HG03460 (cell line): ENCODE measurements around the gene LRP1B.

Experiments
- ATAC-seq: cut with Tn5 transposase; IDR thresholded peaks from one replicate; pipeline ENCODE4 v1.9.1; 2021; ENCODE audit not compliant: unreplicated experiment

The LRP1B gene

DNA sequence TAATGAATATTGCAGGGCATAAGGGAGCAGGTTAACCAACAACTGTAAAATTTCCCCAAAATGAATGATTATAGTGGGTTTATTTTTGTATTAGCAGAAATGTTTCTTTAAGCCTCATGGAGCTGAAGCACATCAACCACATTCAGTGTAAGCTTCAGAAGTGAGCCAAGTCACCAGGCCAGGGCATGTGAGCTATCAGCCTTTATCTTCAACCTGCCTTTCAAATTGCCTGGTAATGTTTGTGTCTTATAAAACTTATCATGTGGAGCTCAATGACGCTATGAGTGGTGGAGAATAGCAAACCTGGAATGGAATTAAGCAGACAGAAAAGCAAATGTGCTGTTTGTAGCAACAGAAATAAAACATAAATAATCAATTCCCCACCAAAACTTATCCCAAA lies 1068.4 kb downstream of the LRP1B start:
- no peak for ATAC-seq

- ATAC-seq = no peak
Observed at GRCh38 chr2:141062031-141062430, 1068.8 kb downstream of the LRP1B start.

DNA sequence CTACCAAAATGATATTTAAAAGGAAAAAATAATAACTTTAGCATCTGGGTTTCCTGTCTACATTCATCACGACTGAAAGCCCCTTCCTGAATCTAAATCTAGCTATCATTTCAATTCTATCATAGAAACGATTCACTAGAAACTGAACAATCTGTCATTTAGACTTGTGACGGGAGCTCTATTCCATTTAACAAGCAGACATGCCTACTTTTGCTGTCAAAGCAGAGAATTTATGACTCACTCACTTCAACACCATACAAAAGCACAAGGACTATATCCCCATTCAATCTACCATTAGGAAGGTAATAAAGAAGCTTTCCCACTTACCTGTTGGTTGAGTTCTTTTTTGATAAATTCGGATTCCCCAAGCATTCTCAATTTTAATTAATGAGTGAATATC lies 1072.3 kb downstream of the LRP1B start:
- ATAC-seq = no peak

GRCh38 chr2:141055531-141055930 lies 1075.3 kb downstream of the LRP1B start:
- ATAC-seq = no peak

DNA sequence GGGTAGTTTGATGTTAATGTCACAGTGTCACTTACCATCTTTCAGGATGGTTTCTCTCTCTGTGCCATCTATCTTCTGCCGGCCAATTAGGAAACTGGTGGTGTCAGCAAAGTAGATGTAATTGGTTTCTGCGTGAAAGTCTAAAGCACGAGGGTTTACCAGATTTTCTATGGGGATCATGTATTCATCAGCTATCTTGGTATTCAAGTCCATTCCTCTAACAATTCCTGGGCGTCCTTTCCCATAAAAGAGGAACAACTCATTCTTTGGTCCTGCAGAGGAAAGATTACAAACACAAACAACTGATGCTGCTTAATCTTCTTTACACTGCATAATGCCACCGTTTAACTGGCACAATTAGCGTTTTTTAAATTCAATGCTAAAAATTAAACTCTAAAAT lies 1081.9 kb downstream of the LRP1B start:
- no peak for ATAC-seq

DNA sequence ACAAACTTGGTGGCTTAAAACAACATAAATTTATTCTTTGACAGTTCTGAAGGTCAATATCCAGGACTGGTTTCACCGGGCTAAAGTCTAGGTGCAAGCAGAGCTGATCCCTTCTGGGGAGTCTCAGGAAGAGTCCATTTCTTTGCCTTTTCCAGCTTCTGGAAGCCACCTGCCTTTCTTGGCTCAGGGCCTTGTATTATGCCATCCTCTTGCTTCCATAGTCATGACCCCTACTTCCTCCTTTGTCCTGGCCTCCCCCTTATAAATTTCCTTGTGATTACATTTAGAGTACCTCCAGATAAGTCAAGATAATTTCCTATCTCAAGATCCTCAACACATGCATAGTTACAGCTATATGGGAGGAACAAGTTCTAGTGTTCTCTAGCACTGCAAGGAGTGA lies 1089.5 kb downstream of the LRP1B start:
- no peak for ATAC-seq

- no peak for ATAC-seq
Observed at GRCh38 chr2:141038341-141038740, 1092.5 kb downstream of the LRP1B start.

DNA sequence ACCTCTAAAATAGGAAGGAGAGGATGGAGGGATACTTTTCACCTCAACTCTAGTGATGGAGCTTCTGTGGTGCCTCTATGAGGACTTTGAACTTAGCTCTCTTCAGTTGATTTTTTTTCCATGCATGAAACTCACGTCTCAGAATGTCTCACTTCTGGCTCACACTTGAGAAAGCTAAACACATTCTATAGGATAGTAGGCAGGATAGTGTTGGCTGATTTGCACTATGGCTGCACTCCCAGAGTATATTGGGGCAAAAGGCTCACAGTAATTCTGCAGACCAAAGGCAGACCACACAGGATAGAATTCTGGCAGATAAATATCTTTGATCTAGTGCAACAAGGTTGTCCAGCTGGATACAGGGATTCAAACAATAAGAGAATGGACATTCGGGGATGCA lies 1093.5 kb downstream of the LRP1B start:
- no peak for ATAC-seq

DNA sequence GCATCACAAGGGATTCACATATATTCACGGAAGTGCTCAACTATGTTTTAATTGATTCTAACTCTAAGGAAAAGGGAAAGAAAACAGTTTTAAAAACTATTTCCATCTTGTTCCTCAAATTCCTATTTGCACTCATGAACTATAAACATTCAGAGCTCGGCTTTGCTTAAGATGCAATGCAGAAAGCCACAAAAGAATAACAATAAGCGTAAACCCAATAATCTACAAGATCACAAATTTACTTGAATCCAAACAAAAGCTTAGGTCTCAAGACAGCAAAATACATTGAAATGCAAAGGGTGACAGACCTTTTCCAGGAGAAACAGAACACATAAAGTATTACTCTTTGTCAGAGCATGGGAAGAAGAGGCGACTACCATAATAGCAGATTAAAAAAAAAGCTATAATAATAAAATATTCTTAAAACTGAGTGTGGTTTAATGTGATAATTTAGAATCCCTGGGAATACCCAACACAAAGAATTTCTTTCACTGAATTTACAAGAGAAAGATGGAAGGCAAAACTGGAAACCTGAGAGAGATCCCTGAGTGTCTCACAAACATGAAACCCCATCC lies 1094.9 kb downstream of the LRP1B start:
- ATAC-seq = no peak

DNA sequence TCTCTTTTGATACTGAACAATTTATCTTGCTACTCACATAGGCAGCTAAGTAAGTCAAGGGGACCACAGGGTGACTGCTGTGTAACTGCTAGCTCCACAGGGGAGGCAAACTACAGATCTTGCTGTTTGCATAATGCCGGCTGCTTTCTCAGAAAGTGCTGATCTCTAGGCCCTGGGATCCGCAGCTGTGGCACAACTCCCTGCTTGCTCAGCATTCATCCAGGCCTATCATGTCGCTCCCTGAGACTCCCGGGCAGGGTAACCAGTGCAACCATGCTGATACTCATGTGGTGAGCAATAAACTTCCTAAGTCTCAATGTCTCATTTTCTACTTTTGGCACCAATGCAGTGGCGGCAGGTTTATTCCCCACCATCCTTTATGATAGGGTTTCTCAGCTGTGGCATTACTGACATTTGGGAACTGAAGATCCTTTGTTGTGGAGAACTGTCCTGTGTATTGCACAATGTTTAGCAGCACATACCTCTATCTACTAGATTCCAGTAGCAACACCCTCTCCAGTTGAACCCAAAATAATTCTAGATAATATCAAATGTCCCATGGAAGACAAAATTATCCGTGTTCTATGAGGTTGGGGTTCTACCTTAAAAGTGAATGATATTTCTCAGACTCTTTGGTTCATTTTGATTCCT lies 1101.3 kb downstream of the LRP1B start:
- no peak for ATAC-seq

DNA sequence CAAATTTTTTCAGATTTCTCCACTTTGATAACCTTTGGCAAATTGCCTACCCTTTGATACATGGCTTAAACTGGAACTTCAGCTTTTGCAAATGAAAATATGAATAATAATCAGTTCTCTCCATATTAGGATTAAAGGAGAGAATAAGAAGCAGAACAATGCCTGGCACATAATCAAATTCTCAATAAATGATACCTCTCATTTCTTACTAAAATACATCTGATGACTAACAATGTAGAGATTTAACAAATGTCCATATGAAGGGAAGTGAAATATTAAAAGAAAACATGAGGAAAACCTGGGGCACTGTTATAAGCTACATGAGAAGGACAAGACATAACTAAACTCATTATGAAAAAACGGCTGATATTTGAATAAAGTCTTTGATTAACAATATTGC lies 1103.6 kb downstream of the LRP1B start:
- no peak for ATAC-seq

DNA sequence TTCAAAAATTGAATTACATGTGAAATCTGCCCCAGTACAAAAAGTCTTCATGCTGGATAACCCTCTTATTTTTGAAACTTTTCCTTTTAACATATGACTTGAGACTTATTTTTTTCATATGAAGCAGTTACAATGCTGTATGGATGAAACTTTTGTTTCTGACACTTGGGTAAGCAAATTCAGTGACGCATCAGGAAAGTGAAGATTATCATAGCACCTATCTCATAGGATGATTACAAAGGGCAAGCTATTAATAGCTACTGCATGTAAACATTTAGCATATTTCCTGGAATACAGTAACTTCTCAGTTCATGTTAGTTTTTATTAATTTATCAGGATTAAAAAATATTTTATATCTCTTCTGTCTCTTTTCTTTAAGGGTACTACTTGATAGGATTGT lies 1109.2 kb downstream of the LRP1B start:
- ATAC-seq = no peak

- no peak for ATAC-seq
Observed at GRCh38 chr2:141021109-141021508, 1109.7 kb downstream of the LRP1B start.

DNA sequence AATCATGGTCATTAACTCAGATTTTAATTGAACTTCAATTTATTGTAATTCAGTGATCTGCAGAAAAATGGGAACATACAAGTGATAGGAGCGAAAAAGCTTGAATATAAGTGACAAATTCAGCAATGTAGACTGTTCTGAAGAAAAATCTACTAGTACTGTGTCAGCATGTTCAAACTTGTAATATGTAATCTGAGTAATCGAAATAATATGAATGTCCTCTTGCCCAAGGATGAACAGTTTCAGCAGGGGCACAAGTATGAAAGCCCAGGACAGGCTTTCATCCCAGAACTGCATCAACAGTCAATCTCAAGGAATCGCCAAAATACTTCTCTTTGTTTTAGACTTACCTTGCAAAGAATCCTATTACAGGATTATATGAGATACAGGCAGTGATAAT lies 1110.5 kb downstream of the LRP1B start:
- no peak for ATAC-seq

DNA sequence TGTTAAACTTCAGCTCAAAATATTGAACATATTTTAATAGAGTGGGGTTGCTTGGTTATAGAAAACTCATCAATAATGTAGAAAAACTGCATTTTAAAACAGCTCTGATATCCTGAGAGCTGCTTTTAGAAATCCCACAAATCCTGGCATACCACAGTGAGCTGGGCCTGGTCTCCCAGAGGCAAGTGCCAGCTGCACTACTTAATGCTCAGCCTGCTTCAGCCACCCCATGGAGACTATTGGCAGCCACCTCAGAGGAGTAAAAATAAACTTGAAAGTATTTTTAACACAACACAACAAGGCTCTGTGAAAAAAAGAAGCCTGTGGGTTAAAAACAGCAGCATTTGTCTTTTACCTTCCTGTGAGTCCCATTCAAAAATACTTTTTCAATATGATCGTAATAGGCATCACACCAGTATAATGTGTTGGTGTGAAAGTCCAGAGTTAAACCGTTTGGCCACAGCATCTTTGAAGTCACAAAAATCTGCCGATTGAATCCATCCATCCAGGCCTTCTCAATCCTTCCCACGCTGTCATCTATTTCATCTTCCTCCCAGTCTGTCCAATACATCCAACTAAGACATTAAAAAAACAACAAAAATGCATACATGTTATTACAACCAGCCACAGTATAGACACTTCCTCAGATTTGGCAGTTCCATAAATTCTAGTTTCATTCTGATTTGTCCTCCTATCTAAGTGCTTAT lies 1115.3 kb downstream of the LRP1B start:
- no peak for ATAC-seq

DNA sequence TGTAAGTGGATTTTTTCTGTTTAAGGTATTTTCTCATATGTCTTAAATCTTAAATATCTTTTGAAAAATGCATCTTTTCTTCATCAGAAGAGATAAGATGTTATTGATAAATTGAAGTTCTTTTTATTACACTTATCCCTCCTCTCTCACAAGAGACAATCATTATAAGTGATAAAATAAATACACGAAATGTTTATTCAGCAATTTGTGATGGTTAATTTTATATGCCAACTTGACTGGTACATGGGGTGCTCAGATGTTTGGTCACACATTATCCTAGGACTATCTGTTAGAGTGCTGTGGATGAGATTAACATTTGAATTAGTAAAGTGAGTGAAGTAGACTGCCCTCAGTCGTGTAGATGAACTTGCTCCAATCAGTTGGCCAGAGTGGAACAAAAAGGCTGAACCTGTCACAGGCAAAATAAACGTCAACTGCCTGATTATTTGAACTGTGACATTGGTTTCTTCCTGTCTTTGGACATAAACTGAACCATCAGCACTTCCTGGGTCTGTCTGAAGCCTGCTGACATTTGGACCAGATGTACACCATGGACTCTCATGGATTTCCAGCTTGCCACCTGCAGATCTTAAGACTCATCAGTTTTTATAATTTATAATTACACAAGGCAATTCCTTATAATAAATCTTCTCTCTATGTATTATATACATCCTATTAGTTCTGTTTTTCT lies 1126.7 kb downstream of the LRP1B start:
- ATAC-seq = no peak

DNA sequence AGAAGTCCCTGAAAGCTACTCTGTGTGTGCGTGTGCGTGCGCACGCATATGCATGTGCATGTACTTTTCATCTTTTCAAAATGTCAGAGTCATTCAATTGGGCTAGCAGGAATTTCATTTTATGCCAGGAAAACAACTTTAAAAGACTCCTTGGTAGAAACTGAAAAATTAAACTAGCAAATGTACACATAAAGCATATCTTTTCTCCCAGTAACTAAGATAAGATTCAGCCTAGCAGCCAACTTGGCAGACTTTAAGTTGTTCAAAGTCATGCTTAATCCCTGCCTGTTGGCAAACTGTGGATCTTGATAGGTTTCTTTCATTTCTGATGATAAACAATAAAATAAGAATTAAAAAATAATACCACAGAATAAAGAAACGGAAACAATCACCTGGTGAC lies 1129.1 kb downstream of the LRP1B start:
- ATAC-seq = no peak

DNA sequence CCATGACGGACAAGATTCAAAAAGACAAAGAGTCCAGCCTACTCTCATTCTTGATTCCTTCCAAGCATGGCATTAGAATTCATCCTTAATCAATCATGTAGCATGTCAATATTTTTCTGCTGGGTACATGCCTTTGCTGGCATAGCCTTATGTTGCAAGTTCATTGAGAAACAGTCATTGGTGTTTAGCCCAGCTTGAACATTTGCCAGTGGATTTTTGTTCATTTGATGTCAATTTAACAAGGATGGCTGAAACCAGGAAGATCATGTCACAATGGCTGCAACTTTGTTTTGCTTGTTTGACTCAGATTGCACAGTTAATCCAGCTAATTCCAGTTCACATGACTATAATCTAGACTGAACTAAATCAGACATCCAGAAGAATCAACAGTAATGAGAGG lies 1132.2 kb downstream of the LRP1B start:
- ATAC-seq = no peak

DNA sequence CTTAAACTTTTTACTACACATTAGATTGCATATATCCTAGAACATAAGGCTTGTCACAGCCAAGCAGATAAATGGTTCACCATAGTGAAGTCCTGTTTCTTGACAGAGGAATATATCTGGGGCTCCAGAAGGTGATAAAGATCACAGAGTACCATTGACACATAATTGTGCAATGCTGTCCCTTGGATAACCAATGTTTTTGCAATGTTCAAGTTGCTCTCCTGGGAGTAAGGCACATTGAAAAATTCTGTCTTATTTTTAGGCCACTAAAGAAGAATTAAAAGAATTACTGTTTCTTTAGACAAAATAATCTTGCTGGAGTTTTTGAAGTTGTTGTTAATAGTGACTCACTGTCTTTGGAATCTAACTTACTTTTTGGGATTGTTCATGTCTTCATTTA lies 1132.8 kb downstream of the LRP1B start:
- no peak for ATAC-seq

GRCh38 chr2:140994856-140995255 lies 1136.0 kb downstream of the LRP1B start:
- no peak for ATAC-seq

DNA sequence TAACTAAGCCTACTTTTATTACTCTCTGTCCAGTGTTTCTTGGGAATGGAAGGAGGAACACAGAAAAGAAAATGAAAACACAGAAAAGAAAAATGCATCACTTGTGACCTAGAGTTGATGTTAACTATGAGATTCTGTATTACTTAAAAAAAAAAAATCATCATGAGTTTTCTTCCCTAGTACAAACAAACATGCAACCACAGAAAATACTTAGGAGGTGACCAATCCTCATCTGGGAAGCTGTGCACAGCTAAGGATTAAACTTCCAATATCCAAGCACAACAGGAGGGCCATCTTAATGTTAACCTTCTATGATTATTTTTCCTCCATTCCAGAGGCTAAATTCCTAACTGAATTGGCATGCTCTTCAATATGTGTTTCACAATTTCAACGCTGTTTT lies 1140.4 kb downstream of the LRP1B start:
- ATAC-seq = no peak

DNA sequence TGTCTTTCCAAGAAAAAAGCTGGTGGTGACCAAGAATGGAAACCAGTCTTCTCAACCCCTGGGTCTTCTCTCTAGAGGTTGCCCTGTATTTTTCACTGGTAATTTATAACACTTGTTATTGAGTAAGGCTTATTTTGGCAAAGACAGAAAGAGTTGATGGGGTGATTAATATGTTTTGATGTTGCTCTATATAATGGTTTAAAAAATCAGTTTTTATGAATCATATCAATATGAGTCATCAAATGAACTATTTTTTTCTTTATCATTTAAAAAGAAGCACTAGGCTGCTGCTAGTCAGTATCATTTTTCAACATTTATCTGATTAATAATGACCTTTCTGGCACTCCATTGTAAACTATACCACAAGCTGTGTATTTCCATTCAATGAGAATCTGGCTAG lies 1142.2 kb downstream of the LRP1B start:
- ATAC-seq = no peak
